AML-193 (cell line): Measurements from ENCODE around the gene RBFOX2.

Experiments used
- DNase-seq, 2 experiments: peaks; one replicate each; lab custom pipeline; 2025; lab: John Stamatoyannopoulos, UW

The RBFOX2 gene

GRCh38 chr22:35930933-35931332 is 97.7 kb downstream of the RBFOX2 start:
- peak; percentile 77 to 79 for DNase-seq

GRCh38 chr22:35928285-35928798 is 100.3 kb downstream of the RBFOX2 start:
- no peak for DNase-seq

- no peak for DNase-seq
Observed at GRCh38 chr22:35923026-35923425, 105.6 kb downstream of the RBFOX2 start.

GRCh38 chr22:35921777-35922176 is 106.8 kb downstream of the RBFOX2 start:
- peak; percentile 34 to 40 for DNase-seq

- no peak for DNase-seq
Observed at GRCh38 chr22:35921044-35921443, 107.6 kb downstream of the RBFOX2 start.

- DNase-seq: no peak
Observed at GRCh38 chr22:35919002-35919542, 109.6 kb downstream of the RBFOX2 start.

GRCh38 chr22:35918456-35918855 is 110.2 kb downstream of the RBFOX2 start:
- no peak for DNase-seq

- DNase-seq: no peak
Observed at GRCh38 chr22:35917651-35918050, 111.0 kb downstream of the RBFOX2 start.

- no peak for DNase-seq
Observed at GRCh38 chr22:35915477-35916013, 113.1 kb downstream of the RBFOX2 start.

- no peak for DNase-seq
Observed at GRCh38 chr22:35914665-35915476, 113.8 kb downstream of the RBFOX2 start.

GRCh38 chr22:35914357-35914664 is 114.3 kb downstream of the RBFOX2 start:
- no peak for DNase-seq

- DNase-seq: no peak
Observed at GRCh38 chr22:35913925-35914324, 114.7 kb downstream of the RBFOX2 start.

GRCh38 chr22:35912658-35913057 is 116.0 kb downstream of the RBFOX2 start:
- no peak for DNase-seq

- DNase-seq: no peak
Observed at GRCh38 chr22:35911877-35912276, 116.7 kb downstream of the RBFOX2 start.

GRCh38 chr22:35910926-35911325 is 117.7 kb downstream of the RBFOX2 start:
- no peak for DNase-seq

GRCh38 chr22:35910003-35910769 is 118.4 kb downstream of the RBFOX2 start:
- no peak for DNase-seq

- DNase-seq: no peak
Observed at GRCh38 chr22:35905894-35906293, 122.7 kb downstream of the RBFOX2 start.

GRCh38 chr22:35904752-35905151 is 123.9 kb downstream of the RBFOX2 start:
- no peak for DNase-seq

GRCh38 chr22:35904336-35904692 is 124.3 kb downstream of the RBFOX2 start:
- DNase-seq: no peak

- DNase-seq: no peak
Observed at GRCh38 chr22:35903571-35904335, 124.9 kb downstream of the RBFOX2 start.

- no peak for DNase-seq
Observed at GRCh38 chr22:35900483-35901168, 128.0 kb downstream of the RBFOX2 start.
